Smooth muscle cell (in vitro differentiated cells): Measurements from ENCODE around the gene NUP88. TPM values are rescaled to one million over a fixed set of nuclear protein-coding genes. Genes with fewer than 3 reads are reported as not detected.

ENCODE experiments used
- polyA plus RNA-seq: library from polyadenylated mRNA; unstranded; fragments of >200 nt; fragmentation: Nextera tagmentation; extraction: Ambion mirVana; gene quantifications from 2 replicates; pipeline ENCODE4 v1.2.1, GENCODE V29; 2016
- total RNA-seq: library from RNA; depleted of rRNA; stranded (reverse); fragments of >200 nt; gene quantifications from 2 replicates; pipeline ENCODE4 v1.2.3, GENCODE V29; 2014

The NUP88 gene
- total and polyA plus RNA-seq, 2 experiments from 2014 or later: 31.2 to 47.4 TPM

Other genes starting within 250 kb of the NUP88 start
- 2.7 and 7.2 TPM in 2 replicates for gene ZNF594, start 227.8 kb downstream of the NUP88 start, total RNA-seq
- 1.00 and 2.8 TPM in 2 replicates for gene ZNF594, start 227.8 kb downstream of the NUP88 start, polyA plus RNA-seq
- not detected in 2 replicates for gene SCIMP, start 184.8 kb downstream of the NUP88 start, total RNA-seq
- 0.07 TPM in 1 of 2 replicates, not detected in the other for gene SCIMP, start 184.8 kb downstream of the NUP88 start, polyA plus RNA-seq
- 25.3 and 30.2 TPM in 2 replicates for gene RABEP1, start 137.4 kb downstream of the NUP88 start, total RNA-seq
- 26.5 and 41.4 TPM in 2 replicates for gene RABEP1, start 137.4 kb downstream of the NUP88 start, polyA plus RNA-seq
- 42.8 and 56.0 TPM in 2 replicates for gene RPAIN, start 520 bp upstream of the NUP88 start, total RNA-seq
- gene RPAIN, start 520 bp upstream of the NUP88 start, polyA plus RNA-seq: 28.8 and 39.1 TPM in 2 replicates
- gene C1QBP, start 19.5 kb upstream of the NUP88 start, total RNA-seq: 110 and 121 TPM in 2 replicates
- 120 and 122 TPM in 2 replicates for gene C1QBP, start 19.5 kb upstream of the NUP88 start, polyA plus RNA-seq
- 6.0 and 6.2 TPM in 2 replicates for gene DHX33, start 49.3 kb upstream of the NUP88 start, total RNA-seq
- gene DHX33, start 49.3 kb upstream of the NUP88 start, polyA plus RNA-seq: 1.6 and 2.0 TPM in 2 replicates
- 65.3 and 81.3 TPM in 2 replicates for gene DERL2, start 66.5 kb upstream of the NUP88 start, total RNA-seq
- 152 and 162 TPM in 2 replicates for gene DERL2, start 66.5 kb upstream of the NUP88 start, polyA plus RNA-seq
- 22.5 and 23.3 TPM in 2 replicates for gene MIS12, start 66.9 kb upstream of the NUP88 start, total RNA-seq
- 14.8 and 21.6 TPM in 2 replicates for gene MIS12, start 66.9 kb upstream of the NUP88 start, polyA plus RNA-seq
- 47.2 and 49.3 TPM in 2 replicates for gene NLRP1, start 164.8 kb upstream of the NUP88 start, total RNA-seq
- 64.2 and 75.7 TPM in 2 replicates for gene NLRP1, start 164.8 kb upstream of the NUP88 start, polyA plus RNA-seq